Ishikawa (cell line): ENCODE data around the gene SLC8A1.

ENCODE experiments used
- CEBPB ChIP-seq: IDR thresholded peaks from 2 replicates; pipeline ENCODE4 v1.6.1; 2012
- CREB1 ChIP-seq: IDR thresholded peaks from 2 replicates; pipeline ENCODE4 v1.6.1; 2012; ENCODE audit warnings: low read depth
- EGR1 ChIP-seq: IDR thresholded peaks from 2 replicates; pipeline ENCODE4 v1.6.1; 2012
- EP300 ChIP-seq: IDR thresholded peaks from 2 replicates; pipeline ENCODE4 v1.6.1; 2012; ENCODE audit warnings: borderline replicate concordance
- FOXM1 ChIP-seq: IDR thresholded peaks from 2 replicates; pipeline ENCODE4 v1.6.1; 2012; ENCODE audit warnings: low read depth, borderline replicate concordance
- NFIC ChIP-seq: IDR thresholded peaks from 2 replicates; pipeline ENCODE4 v1.6.1; 2012
- RAD21 ChIP-seq: IDR thresholded peaks from 2 replicates; pipeline ENCODE4 v1.6.1; 2012; ENCODE audit warnings: low read depth
- TAF1 ChIP-seq: IDR thresholded peaks from 2 replicates; pipeline ENCODE4 v1.6.1; 2012; ENCODE audit warnings: low read depth, mild to moderate bottlenecking
- TCF12 ChIP-seq: IDR thresholded peaks from 2 replicates; pipeline ENCODE4 v1.6.1; 2012; ENCODE audit warnings: low read depth
- TEAD4 ChIP-seq: IDR thresholded peaks from 2 replicates; pipeline ENCODE4 v1.6.1; 2012
- YY1 ChIP-seq: IDR thresholded peaks from 2 replicates; pipeline ENCODE4 v1.6.1; 2012; ENCODE audit warnings: low read depth
- ZBTB7A ChIP-seq: IDR thresholded peaks from 2 replicates; pipeline ENCODE4 v1.6.1; 2012; ENCODE audit warnings: low read depth
- TF ChIP-seq, protein P1 (sequence below): IDR thresholded peaks from 2 replicates; pipeline ENCODE4 v1.6.1; 2012
- TF ChIP-seq, protein P2 (sequence below): IDR thresholded peaks from 2 replicates; pipeline ENCODE4 v1.6.1; 2012; ENCODE audit warnings: low read depth, mild to moderate bottlenecking
- TF ChIP-seq, protein P3 (sequence below): IDR thresholded peaks from 2 replicates; pipeline ENCODE4 v1.6.1; 2012

SLC8A1 gene

DNA sequence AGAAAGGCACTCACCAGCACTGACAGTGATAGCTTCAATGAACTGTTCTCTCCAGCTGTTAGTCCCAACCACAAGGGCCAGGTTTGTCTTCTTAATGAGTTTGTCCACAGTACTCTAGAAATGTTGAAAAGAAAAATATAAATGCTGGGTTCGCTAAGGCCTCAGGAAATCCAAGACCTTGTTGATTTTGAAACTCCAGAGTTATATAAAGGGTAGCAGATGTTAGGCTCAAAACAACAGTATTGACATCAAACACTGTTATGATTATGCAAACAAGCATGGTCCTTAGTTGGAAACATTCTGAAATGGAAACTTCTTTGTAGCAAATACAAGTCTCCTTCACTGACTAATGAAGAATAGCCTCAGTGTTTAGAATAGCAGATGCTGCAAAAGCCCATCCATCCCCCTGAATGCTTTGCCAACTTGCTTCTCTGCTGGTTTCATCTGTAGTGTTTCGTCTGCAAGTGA is 291.1 kb downstream of the SLC8A1 start:
- TF ChIP-seq NFIC: no peak
- TF ChIP-seq TCF12: no peak
- TF ChIP-seq, protein P1, sequence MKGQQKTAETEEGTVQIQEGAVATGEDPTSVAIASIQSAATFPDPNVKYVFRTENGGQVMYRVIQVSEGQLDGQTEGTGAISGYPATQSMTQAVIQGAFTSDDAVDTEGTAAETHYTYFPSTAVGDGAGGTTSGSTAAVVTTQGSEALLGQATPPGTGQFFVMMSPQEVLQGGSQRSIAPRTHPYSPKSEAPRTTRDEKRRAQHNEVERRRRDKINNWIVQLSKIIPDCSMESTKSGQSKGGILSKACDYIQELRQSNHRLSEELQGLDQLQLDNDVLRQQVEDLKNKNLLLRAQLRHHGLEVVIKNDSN: no peak

DNA sequence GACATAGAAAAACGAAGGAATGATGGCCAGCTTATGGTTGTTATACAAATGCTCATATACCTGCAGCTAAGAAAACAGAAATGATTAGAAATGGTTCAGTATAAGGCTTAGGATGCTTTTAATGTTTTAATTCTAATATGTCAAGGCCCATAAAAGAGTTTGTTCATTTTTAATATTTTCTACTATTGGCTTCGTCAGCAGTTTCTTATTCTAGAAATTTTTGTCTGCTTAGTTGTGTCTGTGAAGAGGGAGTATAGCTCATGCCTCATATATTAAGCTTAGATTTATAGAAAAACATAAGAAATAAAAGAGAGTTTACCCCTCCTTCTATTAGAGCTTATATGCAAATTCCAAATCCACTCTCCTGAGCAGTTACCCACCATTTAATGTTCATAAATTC is 292.6 kb downstream of the SLC8A1 start:
- TF ChIP-seq EGR1 (no peak), RAD21 (no peak), YY1 (no peak), NFIC (no peak), EP300 (no peak), CREB1 (no peak), TEAD4 (no peak), TAF1 (no peak), TCF12 (no peak), CEBPB (no peak), ZBTB7A (no peak), FOXM1 (no peak)
- TF ChIP-seq, protein P2, sequence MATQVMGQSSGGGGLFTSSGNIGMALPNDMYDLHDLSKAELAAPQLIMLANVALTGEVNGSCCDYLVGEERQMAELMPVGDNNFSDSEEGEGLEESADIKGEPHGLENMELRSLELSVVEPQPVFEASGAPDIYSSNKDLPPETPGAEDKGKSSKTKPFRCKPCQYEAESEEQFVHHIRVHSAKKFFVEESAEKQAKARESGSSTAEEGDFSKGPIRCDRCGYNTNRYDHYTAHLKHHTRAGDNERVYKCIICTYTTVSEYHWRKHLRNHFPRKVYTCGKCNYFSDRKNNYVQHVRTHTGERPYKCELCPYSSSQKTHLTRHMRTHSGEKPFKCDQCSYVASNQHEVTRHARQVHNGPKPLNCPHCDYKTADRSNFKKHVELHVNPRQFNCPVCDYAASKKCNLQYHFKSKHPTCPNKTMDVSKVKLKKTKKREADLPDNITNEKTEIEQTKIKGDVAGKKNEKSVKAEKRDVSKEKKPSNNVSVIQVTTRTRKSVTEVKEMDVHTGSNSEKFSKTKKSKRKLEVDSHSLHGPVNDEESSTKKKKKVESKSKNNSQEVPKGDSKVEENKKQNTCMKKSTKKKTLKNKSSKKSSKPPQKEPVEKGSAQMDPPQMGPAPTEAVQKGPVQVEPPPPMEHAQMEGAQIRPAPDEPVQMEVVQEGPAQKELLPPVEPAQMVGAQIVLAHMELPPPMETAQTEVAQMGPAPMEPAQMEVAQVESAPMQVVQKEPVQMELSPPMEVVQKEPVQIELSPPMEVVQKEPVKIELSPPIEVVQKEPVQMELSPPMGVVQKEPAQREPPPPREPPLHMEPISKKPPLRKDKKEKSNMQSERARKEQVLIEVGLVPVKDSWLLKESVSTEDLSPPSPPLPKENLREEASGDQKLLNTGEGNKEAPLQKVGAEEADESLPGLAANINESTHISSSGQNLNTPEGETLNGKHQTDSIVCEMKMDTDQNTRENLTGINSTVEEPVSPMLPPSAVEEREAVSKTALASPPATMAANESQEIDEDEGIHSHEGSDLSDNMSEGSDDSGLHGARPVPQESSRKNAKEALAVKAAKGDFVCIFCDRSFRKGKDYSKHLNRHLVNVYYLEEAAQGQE: no peak
- TF ChIP-seq, protein P1: no peak
- TF ChIP-seq, protein P3, sequence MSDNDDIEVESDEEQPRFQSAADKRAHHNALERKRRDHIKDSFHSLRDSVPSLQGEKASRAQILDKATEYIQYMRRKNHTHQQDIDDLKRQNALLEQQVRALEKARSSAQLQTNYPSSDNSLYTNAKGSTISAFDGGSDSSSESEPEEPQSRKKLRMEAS: no peak

DNA sequence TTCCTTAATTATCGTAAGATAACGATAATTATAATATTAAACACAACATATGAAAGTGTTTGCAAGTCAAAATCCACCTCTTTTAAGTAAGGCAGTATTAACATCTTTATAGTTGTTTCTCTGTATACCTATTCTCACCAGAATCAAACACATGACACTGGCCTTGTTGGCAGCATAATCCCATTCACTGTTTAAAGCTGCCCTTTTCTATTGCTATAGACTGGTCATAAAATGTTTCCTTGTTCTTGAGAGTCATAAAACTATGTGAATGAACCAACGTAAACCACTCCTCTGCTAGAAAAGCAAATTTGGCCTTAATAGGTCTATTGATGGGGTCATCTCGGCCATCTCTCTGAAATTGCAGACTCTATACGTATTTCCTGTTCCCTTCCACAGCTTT is 293.1 kb downstream of the SLC8A1 start:
- no peak for TF ChIP-seq EP300
- TF ChIP-seq TEAD4: no peak

DNA sequence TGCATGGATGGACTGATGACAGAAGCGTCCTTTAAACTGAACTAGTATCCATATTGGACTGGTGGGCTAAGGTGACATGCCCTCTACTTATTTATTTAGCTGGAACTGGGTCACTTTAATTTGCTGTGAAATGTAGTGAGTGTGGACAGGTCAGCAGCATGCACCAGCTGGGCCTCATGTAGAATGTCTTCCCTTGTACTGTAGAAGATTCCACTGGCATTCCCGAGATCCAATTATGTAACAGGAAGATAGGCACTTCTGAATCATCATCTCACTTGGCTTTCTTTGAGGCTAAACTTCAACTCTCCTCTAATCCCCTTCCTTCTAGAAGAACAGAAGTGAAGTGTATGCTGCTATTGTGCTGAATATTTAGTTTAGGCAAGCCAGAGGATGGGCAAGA is 296.2 kb downstream of the SLC8A1 start:
- TF ChIP-seq, protein P2: no peak
- TF ChIP-seq EP300 (no peak), ZBTB7A (no peak), EGR1 (no peak), RAD21 (no peak), TEAD4 (no peak), CEBPB (no peak), NFIC (no peak), YY1 (no peak), TCF12 (no peak), TAF1 (no peak)
- TF ChIP-seq, protein P1: no peak
- TF ChIP-seq, protein P3: no peak

DNA sequence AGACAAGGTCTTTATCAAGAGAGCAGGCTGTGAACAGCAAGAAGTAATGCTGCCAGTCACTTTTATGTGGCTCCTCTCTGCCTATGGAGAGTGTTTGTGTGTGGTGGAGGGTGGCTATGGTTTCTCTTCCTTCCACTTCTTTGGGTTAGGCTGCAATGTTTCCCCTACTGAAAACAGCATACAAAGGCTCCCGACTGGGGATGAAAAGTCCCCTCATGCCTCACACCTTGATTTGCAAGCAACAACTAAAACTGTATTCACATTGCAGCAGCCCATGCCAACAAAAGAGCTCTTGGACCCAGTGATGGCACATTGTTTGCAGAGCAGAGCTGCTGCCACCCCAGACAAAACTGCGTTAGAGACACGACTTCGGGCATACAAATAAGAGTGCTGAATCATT is 301.6 kb downstream of the SLC8A1 start:
- TF ChIP-seq FOXM1 (no peak), YY1 (no peak), TEAD4 (no peak), RAD21 (no peak), CEBPB (no peak), EP300 (no peak), EGR1 (no peak), TAF1 (no peak), ZBTB7A (no peak), CREB1 (no peak), TCF12 (no peak)
- TF ChIP-seq, protein P3: no peak
- TF ChIP-seq, protein P2: no peak
- TF ChIP-seq, protein P1: no peak
